ENCODE results near the gene RAB35.

RAB35 gene

GRCh38 chr12:120131116-120131515 lies 14.6 kb upstream of the RAB35 start (continued):
- no peak for TF ChIP-seq KLF8 (tag by site-specific recombination; IDR thresholded peaks at IDR 0.05)

DNA sequence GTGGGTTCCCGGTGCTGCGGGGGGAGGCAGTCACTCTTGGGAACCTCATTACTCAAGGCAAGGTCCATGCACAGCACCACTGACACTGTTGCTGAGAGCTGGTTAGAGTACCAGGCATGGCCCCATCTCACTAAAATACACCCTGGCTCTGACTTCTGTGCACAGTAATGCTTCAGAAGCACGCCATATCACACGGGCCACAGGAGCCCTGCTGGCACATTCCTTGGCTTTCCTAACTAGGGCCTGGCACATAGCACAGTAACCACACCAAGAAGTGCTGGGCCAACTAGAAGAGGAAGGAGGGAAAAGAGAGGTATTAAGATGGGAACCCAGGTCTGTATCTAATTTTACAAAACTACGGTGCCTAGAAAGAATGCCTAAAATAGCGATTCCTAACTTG lies 13.5 kb upstream of the RAB35 start:
- Histone ChIP-seq H3K4me1 (ENCODE audit: control insufficient read depth, insufficient read depth, low read length) (no peaks in the 10 kb centered on the region), H3K4me3 (ENCODE audit: low read depth, low read length) (no peak overlapping the region), H3K9me3 (ENCODE audit: control insufficient read depth, insufficient read depth, low read depth, low read length) (no peaks in the 10 kb centered on the region), H3K36me3 (ENCODE audit: control insufficient read depth in 2 of 2, insufficient read depth in 1 of 2, low read length in 2 of 2) (peaks cover 36 to 94% of the 10 kb centered on the region in 2 experiments), H3K27ac (ENCODE audit: extremely low read depth, low read depth, low read length) (no peak overlapping the region)
- CTCF ChIA-PET: no interaction called here
- TF ChIP-seq ZNF585B (tag by site-specific recombination; IDR thresholded peaks at IDR 0.05) (no peak), ZNF174 (tag by site-specific recombination; IDR thresholded peaks at IDR 0.05) (no peak), ZBTB21 (tag by site-specific recombination; IDR thresholded peaks at IDR 0.05) (no peak), PRDM6 (tag by site-specific recombination; IDR thresholded peaks at IDR 0.05) (no peak), BCL11B (tag by site-specific recombination; IDR thresholded peaks at IDR 0.05; ENCODE audit: low read depth) (no peak), ZNF792 (tag by site-specific recombination; IDR thresholded peaks at IDR 0.05) (no peak), ZNF48 (tag by site-specific recombination; IDR thresholded peaks at IDR 0.05) (no peak)
- POLR2A ChIA-PET: no interaction called here

DNA sequence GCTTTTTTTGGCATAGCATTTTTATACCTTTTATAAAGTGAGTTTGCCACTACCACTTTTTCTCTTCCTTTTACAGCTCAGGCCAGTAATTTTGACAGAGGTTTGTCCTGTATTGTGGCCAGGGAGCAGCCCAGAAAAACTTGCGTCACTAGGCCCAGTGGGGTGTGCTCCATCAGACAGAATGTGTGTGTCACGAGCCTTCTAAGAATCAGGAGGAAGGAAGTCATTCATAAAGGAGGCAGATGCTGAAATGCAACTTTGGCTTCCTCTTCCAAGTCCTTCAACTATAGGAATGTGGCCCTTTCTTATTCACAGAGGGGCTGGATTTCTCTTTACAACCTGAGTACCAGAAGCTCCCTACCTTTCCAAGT lies 10.1 kb upstream of the RAB35 start:
- ChIA-PET CTCF (no interaction called here), POLR2A (interaction anchor here (0.9 to 1.9 kb wide), 3 partner anchors 9 to 75 kb away, joined by 3 to 6 read pairs (median 5); partner anchors contain the start of gene RPLP0)
- H3K9me3 ChIP-seq (ENCODE audit: control insufficient read depth, insufficient read depth, low read depth, low read length): no peaks in the 10 kb centered on the region
- TF ChIP-seq ZNF148 (tag by site-specific recombination; IDR thresholded peaks at IDR 0.05; ENCODE audit: borderline replicate concordance) (no peak), ZBTB17 (tag by site-specific recombination; IDR thresholded peaks at IDR 0.05) (no peak), TRIM28 (IDR thresholded peaks at IDR 0.05; ENCODE audit: borderline replicate concordance, low read length) (no peak), ZNF26 (tag by site-specific recombination; IDR thresholded peaks at IDR 0.05) (no peak), CTCF (tag by site-specific recombination; IDR thresholded peaks at IDR 0.05) (no peak), ZNF560 (tag by site-specific recombination; IDR thresholded peaks at IDR 0.05; ENCODE audit: borderline replicate concordance) (no peak), RBAK (tag by site-specific recombination; IDR thresholded peaks at IDR 0.05) (no peak)
- TF ChIP-seq, protein P1, sequence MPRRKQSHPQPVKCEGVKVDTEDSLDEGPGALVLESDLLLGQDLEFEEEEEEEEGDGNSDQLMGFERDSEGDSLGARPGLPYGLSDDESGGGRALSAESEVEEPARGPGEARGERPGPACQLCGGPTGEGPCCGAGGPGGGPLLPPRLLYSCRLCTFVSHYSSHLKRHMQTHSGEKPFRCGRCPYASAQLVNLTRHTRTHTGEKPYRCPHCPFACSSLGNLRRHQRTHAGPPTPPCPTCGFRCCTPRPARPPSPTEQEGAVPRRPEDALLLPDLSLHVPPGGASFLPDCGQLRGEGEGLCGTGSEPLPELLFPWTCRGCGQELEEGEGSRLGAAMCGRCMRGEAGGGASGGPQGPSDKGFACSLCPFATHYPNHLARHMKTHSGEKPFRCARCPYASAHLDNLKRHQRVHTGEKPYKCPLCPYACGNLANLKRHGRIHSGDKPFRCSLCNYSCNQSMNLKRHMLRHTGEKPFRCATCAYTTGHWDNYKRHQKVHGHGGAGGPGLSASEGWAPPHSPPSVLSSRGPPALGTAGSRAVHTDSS (tag by site-specific recombination; IDR thresholded peaks at IDR 0.05): no peak
- H3K27ac ChIP-seq (ENCODE audit: extremely low read depth, low read depth, low read length): no peak overlapping the region
- H3K4me1 ChIP-seq (ENCODE audit: control insufficient read depth, insufficient read depth, low read length): no peaks in the 10 kb centered on the region
- no peak overlapping the region for H3K4me3 ChIP-seq (ENCODE audit: low read depth, low read length)
- peaks cover 29 to 60% of the 10 kb centered on the region in 2 experiments for H3K36me3 ChIP-seq (ENCODE audit: control insufficient read depth in 2 of 2, insufficient read depth in 1 of 2, low read length in 2 of 2)

All from HEK293 (cell line).